GM12865 (cell line): ENCODE results near the gene FRMD8.

Experiments
- DNase-seq: peaks from one replicate; pipeline ENCODE4 v3.0.0; 2010; ENCODE audit warnings: low read depth
- H3K4me3 ChIP-seq: 2 replicates; pipeline ENCODE4 v1.5.1; 2011; ENCODE audit warnings: mild to moderate bottlenecking, low read depth, low read length, control low read depth
- CTCF ChIP-seq: IDR thresholded peaks from 2 replicates; pipeline ENCODE4 v1.5.1; 2011; ENCODE audit warnings: low read length, control low read depth, low read depth, inconsistent platforms; ENCODE audit not compliant: insufficient read depth; ENCODE audit errors: missing control alignments

The FRMD8 gene

DNA sequence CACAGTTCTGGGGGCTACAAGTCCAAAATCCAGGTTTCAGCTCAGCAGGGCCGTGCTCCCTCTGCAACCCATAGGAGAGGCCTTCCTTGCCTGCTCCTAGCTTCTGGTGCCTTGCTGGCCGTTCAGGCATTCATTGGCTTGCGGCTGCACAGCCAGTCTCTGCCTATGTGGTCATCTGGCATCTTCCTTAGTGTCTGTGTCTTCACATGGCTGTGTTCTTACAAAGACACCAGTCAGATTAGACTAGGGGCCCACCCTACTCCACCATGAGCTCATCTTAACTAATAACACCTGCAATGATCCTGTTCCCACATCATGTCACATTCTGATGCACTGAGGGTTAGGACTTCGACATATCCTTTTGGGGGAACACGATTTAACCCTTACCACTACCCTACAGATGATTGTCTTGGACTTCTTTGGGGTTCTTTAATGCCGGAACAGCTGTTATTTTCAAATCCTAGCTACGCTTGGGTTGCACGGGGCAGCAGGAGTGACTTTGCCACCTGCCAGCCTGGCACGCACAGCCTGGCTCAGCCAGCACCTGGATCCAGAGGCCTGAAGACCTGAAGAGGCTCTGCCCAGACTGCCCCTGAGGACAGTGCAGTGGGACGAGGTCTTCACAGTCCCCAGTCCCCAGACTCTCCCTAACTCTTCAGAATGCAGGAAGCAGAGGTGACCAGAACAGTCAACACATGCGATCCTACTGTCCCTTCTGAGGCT is 28.5 kb downstream of the FRMD8 start:
- no peak overlapping the region for H3K4me3 ChIP-seq
- no peak for TF ChIP-seq CTCF
- no peak for DNase-seq

DNA sequence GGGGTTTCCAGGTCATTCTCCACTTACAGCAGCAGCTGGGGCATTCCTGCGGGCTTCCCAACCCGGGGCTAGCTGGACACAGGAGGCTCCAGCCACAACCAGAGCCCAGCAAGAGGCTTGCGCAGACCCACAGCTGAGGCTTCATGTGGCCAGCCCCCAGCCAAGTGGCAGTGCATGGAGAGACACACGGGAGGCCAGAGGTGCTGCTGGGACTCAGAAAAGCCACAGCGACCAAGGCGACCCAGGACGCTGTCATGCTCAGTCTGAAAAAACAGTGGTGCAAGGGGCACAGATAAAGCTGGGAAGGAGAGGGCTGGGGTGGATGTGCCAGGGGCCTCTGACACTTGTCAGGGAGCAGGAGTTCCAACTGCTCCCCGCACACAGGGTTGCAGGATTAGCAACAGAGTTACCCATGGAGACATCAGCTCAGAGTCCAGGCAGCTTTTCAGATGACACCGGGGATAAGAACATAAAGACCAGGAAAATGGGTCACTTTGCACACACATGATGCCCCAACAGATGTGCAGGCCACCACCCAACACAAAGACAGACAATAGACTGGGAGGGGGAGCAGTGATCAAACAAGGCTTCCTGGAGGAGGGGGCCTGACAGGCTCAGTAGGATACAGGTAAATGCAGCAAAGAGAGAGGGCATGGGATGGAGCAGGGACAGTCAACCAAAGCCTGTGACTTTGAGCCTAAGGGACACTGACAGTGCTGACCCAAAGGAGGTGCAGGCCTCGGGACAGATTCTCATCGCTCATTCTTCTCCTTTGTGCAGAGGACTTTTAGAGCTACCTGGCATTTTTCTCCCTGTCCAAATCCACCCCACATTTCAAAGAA is 29.3 kb downstream of the FRMD8 start:
- no peak for TF ChIP-seq CTCF
- peak overlapping the region; percentile 20; the same call in 1 of the 2 replicates for H3K4me3 ChIP-seq
- DNase-seq: no peak

DNA sequence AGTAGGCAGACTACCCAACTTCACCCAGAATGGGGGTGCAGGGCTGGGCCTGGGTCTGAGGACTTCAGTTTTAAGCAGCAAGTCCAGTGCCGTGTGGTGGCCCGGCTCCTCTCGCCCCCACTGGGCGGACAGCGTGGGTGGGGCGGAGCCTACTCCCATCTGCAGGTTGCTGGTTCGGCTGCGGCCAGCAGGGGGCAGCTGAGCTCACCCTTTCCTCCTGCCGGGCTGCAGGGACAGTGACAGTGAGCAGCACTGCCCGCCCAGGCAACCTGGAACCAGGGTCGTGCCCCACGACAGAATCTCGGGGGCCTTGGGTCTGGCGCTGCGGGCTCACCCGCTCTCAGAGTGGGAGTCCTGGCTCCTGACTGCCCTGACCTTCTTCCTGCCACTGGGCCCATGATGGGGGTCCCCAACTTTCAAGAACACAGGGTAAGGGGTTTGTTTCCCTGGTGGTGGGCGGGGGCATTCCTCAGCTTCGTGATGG is 29.9 kb downstream of the FRMD8 start:
- DNase-seq: peak; percentile 93
- TF ChIP-seq CTCF: peak; percentile 96
- peak overlapping the region; percentile 70 for H3K4me3 ChIP-seq

DNA sequence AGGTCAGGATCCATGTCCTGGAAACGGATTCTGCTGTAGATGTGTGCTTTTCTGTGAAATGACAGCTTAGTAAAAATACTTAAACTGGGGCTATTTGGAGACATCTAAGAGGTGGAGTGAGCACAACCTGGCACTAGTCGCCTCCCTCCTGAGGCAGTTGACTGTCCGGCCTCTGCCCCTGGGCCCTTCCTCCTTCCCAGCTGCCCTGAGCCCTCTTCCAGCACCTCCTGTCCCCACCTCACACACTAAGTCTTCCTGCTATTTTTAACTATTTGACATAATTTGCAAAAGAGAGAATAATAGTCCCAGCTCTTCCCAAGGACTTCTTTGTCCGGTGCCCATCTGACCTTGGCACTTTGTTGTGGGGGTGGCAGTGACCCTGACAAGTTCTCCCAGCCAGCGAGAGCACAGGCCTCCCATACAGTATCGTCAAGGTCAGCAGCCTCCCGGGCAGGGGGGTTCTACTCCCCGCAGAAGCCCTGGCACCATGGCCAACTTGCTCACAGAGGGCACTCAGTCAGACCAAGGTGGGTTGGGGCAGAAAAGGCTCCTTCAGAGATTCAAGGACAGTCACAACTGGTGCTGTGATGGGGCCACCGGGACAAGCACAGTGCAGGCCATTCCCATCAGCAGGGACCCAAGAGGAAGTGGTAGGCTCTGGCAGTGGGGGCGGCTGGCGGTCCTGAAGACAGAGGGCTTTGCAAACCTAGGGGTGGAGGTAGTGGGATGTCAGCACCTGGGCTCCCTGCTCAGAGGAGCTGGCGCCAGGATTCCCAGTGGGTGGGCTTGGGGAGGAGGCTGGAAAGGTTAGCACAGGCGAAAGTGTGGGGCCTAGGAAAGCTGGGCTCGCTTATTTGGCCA is 30.6 kb downstream of the FRMD8 start:
- DNase-seq: peak; percentile 50
- H3K4me3 ChIP-seq: peak overlapping the region; percentile 70
- no peak for TF ChIP-seq CTCF

GRCh38 chr11:65417702-65418430 is 31.4 kb downstream of the FRMD8 start:
- DNase-seq: peak; percentile 57
- H3K4me3 ChIP-seq: peak overlapping the region; percentile 70
- no peak for TF ChIP-seq CTCF

- DNase-seq: peak; percentile 62
- no peak for TF ChIP-seq CTCF
- peak overlapping the region; percentile 70 for H3K4me3 ChIP-seq
Observed at GRCh38 chr11:65418431-65418680, 31.9 kb downstream of the FRMD8 start.
